H1 (cell line): ENCODE data around the gene SLC6A18. TPM values are rescaled to one million over a fixed set of nuclear protein-coding genes. Genes with fewer than 3 reads are reported as not detected.

Experiments
- CTCF ChIA-PET: fragments of 300-600 bp; sonication (Branson Sonifier 250); formaldehyde crosslinking; loops from one replicate; lab custom pipeline; 2021; ENCODE audit not compliant: partially characterized antibody; lab: Charles Lee
- POLR2A ChIA-PET: fragments of 300-600 bp; sonication (Branson Sonifier 250); formaldehyde crosslinking; loops from one replicate; lab custom pipeline; 2021; ENCODE audit warnings: inconsistent platforms; ENCODE audit not compliant: partially characterized antibody; lab: Charles Lee
- DNase-seq, 2 experiments: peaks; one replicate each; pipeline versions ENCODE4 v3.0.0 to v3.0.0-alpha.2; 2010 to 2022; ENCODE audit warnings: low spot score in 2 of 2, low read depth in 1 of 2, mixed read lengths in 1 of 2
- FAIRE-seq: peaks from 2 replicates; lab custom pipeline; 2011; peaks lifted over from hg19 to GRCh38; lab: Jason Lieb, UNC
- H2AFZ ChIP-seq: 2 replicates; pipeline ENCODE4 v1.8.1; 2012; ENCODE audit warnings: low read length, inconsistent platforms
- H2AK5ac ChIP-seq: 2 replicates; pipeline ENCODE4 v1.6.1; 2013; ENCODE audit warnings: low read depth, low read length
- H2BK120ac ChIP-seq: replicated peaks from 2 replicates; pipeline ENCODE3; 2013; ENCODE audit warnings: low read depth, low read length, inconsistent platforms
- H2BK12ac ChIP-seq: 2 replicates; pipeline ENCODE4 v1.6.1; 2013; ENCODE audit warnings: low read depth, low read length
- H2BK15ac ChIP-seq: 2 replicates; pipeline ENCODE4 v1.6.1; 2013; ENCODE audit warnings: low read length
- H2BK20ac ChIP-seq: 2 replicates; pipeline ENCODE4 v1.6.1; 2013; ENCODE audit warnings: low read length
- H2BK5ac ChIP-seq: 2 replicates; pipeline ENCODE4 v1.6.1; 2013; ENCODE audit warnings: low read depth, low read length
- H3K14ac ChIP-seq: 2 replicates; pipeline ENCODE4 v1.6.1; 2013; ENCODE audit warnings: inconsistent platforms; ENCODE audit not compliant: insufficient read length
- H3K18ac ChIP-seq: 2 replicates; pipeline ENCODE4 v1.6.1; 2013; ENCODE audit warnings: low read length; ENCODE audit errors: extremely low read depth
- H3K23ac ChIP-seq: 2 replicates; pipeline ENCODE4 v1.6.1; 2013; ENCODE audit warnings: inconsistent platforms; ENCODE audit not compliant: insufficient read length
- H3K23me2 ChIP-seq: 2 replicates; pipeline ENCODE4 v1.6.1; 2013; ENCODE audit warnings: low read depth, low read length
- H3K27ac ChIP-seq: 2 replicates; pipeline ENCODE4 v1.6.1; 2011; ENCODE audit warnings: low read depth, low read length, inconsistent platforms
- H3K27me3 ChIP-seq, 4 experiments: replicated peaks in 1 of 4; 1 replicate in 1 of 4; 2 replicates in 3 of 4; pipeline versions ENCODE4 v1.6.1 to v1.8.1; 2011 to 2013; ENCODE audit warnings: low read length in 3 of 4, mild to moderate bottlenecking in 3 of 4, inconsistent platforms in 2 of 4, mixed read lengths in 2 of 4, moderate library complexity in 1 of 4; ENCODE audit not compliant: control insufficient read depth in 3 of 4, insufficient read depth in 3 of 4; ENCODE audit errors: extremely low read depth in 1 of 4
- H3K36me3 ChIP-seq, 4 experiments: 2 replicates each; pipeline versions ENCODE4 v1.6.1 to v1.8.1; 2011 to 2013; ENCODE audit warnings: mild to moderate bottlenecking in 4 of 4, low read length in 3 of 4, moderate library complexity in 2 of 4, control low read depth in 1 of 4, inconsistent platforms in 1 of 4; ENCODE audit not compliant: insufficient read depth in 4 of 4, control insufficient read depth in 2 of 4
- H3K4ac ChIP-seq: replicated peaks from 2 replicates; pipeline ENCODE3; 2013; ENCODE audit warnings: low read length, low read depth, mixed read lengths, inconsistent platforms; ENCODE audit not compliant: insufficient read length
- H3K4me1 ChIP-seq, 4 experiments: replicated peaks in 1 of 4; 1 replicate in 1 of 4; 2 replicates in 3 of 4; pipeline versions ENCODE4 v1.6.1 to v1.8.1; 2011 to 2013; ENCODE audit warnings: low read length in 3 of 4, inconsistent platforms in 2 of 4, mixed read lengths in 1 of 4; ENCODE audit not compliant: insufficient read depth in 4 of 4, control insufficient read depth in 3 of 4
- H3K4me2 ChIP-seq, 2 experiments: 2 replicates each; pipeline versions ENCODE4 v1.6.1 to v1.8.1; 2011 to 2013; ENCODE audit warnings: low read depth in 2 of 2, low read length in 2 of 2, control low read depth in 1 of 2, inconsistent platforms in 1 of 2, mild to moderate bottlenecking in 1 of 2; ENCODE audit not compliant: insufficient read depth in 1 of 2
- H3K4me3 ChIP-seq, 4 experiments: fragments of 200-600, 300-600 bp in 1 of 4; sonication (generic), shearing (Covaris generic), sonication (Bioruptor Twin) in 1 of 4; 2 replicates each; pipeline versions ENCODE4 v1.5.1 to v1.8.1; 2011 to 2016; ENCODE audit warnings: low read length in 4 of 4, low read depth in 3 of 4, control low read depth in 2 of 4, inconsistent platforms in 2 of 4, mild to moderate bottlenecking in 2 of 4, mixed read lengths in 1 of 4, moderate library complexity in 1 of 4; ENCODE audit not compliant: insufficient read depth in 2 of 4; ENCODE audit errors: extremely low read depth in 1 of 4
- H3K56ac ChIP-seq: replicated peaks from 2 replicates; pipeline ENCODE3; 2013; ENCODE audit warnings: low read depth, mild to moderate bottlenecking, mixed read lengths, low read length, inconsistent platforms; ENCODE audit not compliant: insufficient read length
- H3K79me1 ChIP-seq: 2 replicates; pipeline ENCODE4 v1.6.1; 2013; ENCODE audit warnings: low read depth, low read length, control low read depth
- H3K79me2 ChIP-seq, 2 experiments: 2 replicates each; pipeline versions ENCODE4 v1.6.1 to v1.8.1; 2012 to 2013; ENCODE audit warnings: low read length in 2 of 2, mild to moderate bottlenecking in 2 of 2, inconsistent platforms in 1 of 2; ENCODE audit not compliant: insufficient read depth in 2 of 2, control insufficient read depth in 1 of 2
- H3K9ac ChIP-seq, 4 experiments: replicated peaks in 1 of 4; 1 replicate in 1 of 4; 2 replicates in 3 of 4; pipeline versions ENCODE4 v1.6.1 to v1.8.1; 2011 to 2013; ENCODE audit warnings: low read depth in 3 of 4, low read length in 3 of 4, control low read depth in 2 of 4, mild to moderate bottlenecking in 2 of 4, moderate library complexity in 2 of 4, inconsistent platforms in 1 of 4; ENCODE audit errors: extremely low read depth in 1 of 4
- H3K9me3 ChIP-seq, 2 experiments: 2 replicates each; pipeline versions ENCODE4 v1.6.1 to v1.8.1; 2012 to 2013; ENCODE audit warnings: mild to moderate bottlenecking in 2 of 2, moderate library complexity in 2 of 2, control low read depth in 1 of 2, inconsistent platforms in 1 of 2, low read depth in 1 of 2, low read length in 1 of 2, mixed read lengths in 1 of 2; ENCODE audit not compliant: insufficient read depth in 2 of 2
- H4K20me1 ChIP-seq, 2 experiments: replicated peaks in 1 of 2; 2 replicates each; pipeline versions ENCODE3 to v1.8.1; 2011 to 2013; ENCODE audit warnings: inconsistent platforms in 2 of 2, low read length in 2 of 2, mild to moderate bottlenecking in 1 of 2; ENCODE audit not compliant: insufficient read depth in 2 of 2, control insufficient read depth in 1 of 2
- H4K5ac ChIP-seq: 2 replicates; pipeline ENCODE4 v1.6.1; 2013; ENCODE audit warnings: low read length, low read depth, mixed read lengths, inconsistent platforms; ENCODE audit not compliant: insufficient read length
- H4K8ac ChIP-seq: 2 replicates; pipeline ENCODE4 v1.8.0; 2013; ENCODE audit warnings: mild to moderate bottlenecking, moderate library complexity, low read length, inconsistent platforms; ENCODE audit not compliant: insufficient read depth; ENCODE audit errors: extremely low read depth
- H4K91ac ChIP-seq: replicated peaks from 2 replicates; pipeline ENCODE3; 2013; ENCODE audit warnings: low read length, mixed read lengths, inconsistent platforms; ENCODE audit not compliant: insufficient read length
- EGR1 ChIP-seq: IDR thresholded peaks from 2 replicates; pipeline ENCODE4 v1.6.1; 2011; ENCODE audit warnings: low read depth, low read length, borderline replicate concordance
- KDM5A ChIP-seq: fragments of 200-600 bp; IDR thresholded peaks from 2 replicates; pipeline ENCODE4 v1.7.1; 2012; ENCODE audit warnings: mild to moderate bottlenecking, low read length, inconsistent platforms, mixed read lengths
- WGBS, 2 experiments: shearing (Covaris generic) in 1 of 2; methylation state at CpG; one replicate each; pipeline versions ENCODE4 v1.1.6 to v1.1.7; 2013 to 2015; ENCODE audit warnings: low lambda C conversion rate in 2 of 2, mixed read lengths in 2 of 2, inconsistent platforms in 1 of 2, low coverage in 1 of 2, missing lambda C conversion rate in 1 of 2; ENCODE audit not compliant: insufficient replicate concordance in 2 of 2, insufficient coverage in 1 of 2, insufficient read length in 1 of 2; ENCODE audit errors: extremely low coverage in 1 of 2, missing lambda C conversion rate in 1 of 2; 5-methylcytosine and 5-hydroxymethylcytosine counted together
- polyA plus RNA-seq, 7 experiments: library from polyadenylated mRNA; depleted of rRNA in 3 of 7; stranded (reverse) in 5 of 7; unstranded in 2 of 7; fragments of >200 nt in 5 of 7; fragments of 200-250 nt in 2 of 7; gene quantifications; 1 replicate in 5 of 7; 2 replicates in 1 of 7; 4 replicates in 1 of 7; pipeline versions ENCODE4 v1.2.1 to v1.2.3, GENCODE V29; 2011 to 2013; ENCODE audit warnings: missing spikeins in 2 of 7, mixed read lengths in 2 of 7
- total RNA-seq: library from RNA; stranded (reverse); fragmentation: NEBNext Ultra II Directional; extraction: Animal tissue kit (Norgen Biotek cat#: 25700); gene quantifications from 2 replicates; pipeline ENCODE4 v1.2.1, GENCODE V29; 2021

The SLC6A18 gene
- total and polyA plus RNA-seq, 2 of the 8 experiments (the other 6 are each of a cell fraction or from before 2014, with no cell fraction given) = not detected

DNA sequence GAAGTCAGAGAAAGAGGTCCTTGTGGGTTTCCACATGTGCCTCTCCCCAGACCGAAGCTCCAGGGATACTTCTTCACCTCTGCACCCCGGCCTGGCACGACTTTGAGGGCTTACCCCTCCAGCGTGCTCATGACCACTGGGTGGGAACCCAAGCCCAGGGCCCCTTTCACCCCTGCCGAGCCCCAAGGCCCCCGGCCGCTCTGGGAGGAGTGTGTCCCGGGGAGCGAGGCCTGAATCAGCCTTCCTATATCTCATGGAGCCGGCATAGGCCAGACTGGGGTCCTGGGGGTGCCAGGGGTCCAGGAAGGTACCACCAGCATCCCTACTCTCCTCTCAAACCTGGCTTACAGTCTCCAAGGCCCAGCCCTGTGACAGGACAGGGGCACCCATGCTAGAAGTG is 52.6 kb downstream of the SLC6A18 start:
- H3K23ac ChIP-seq = no peak overlapping the region
- no peak overlapping the region for H2AFZ ChIP-seq
- no peak overlapping the region for H3K9ac ChIP-seq
- H3K27me3 ChIP-seq = no peaks in the 10 kb centered on the region
- no peak overlapping the region for H3K18ac ChIP-seq
- H4K5ac ChIP-seq = no peak overlapping the region
- no peaks in the 10 kb centered on the region for H3K4me1 ChIP-seq
- no peak overlapping the region for H2BK20ac ChIP-seq
- CTCF ChIA-PET = no interaction called here
- no peak for FAIRE-seq
- H4K91ac ChIP-seq = no peak overlapping the region
- H3K4me3 ChIP-seq = no peak overlapping the region
- POLR2A ChIA-PET = no interaction called here
- no peak overlapping the region for H2BK120ac ChIP-seq
- no peak overlapping the region for H2BK15ac ChIP-seq
- no peak overlapping the region for H2BK12ac ChIP-seq
- H3K14ac ChIP-seq = no peak overlapping the region
- H3K36me3 ChIP-seq = peaks cover 0 to 18% (median 8%) of the 10 kb centered on the region in 4 experiments; a peak in 4 of 8 replicates
- H4K8ac ChIP-seq = no peak overlapping the region
- H2BK5ac ChIP-seq = no peak overlapping the region; the same call in 1 of the 2 replicates
- no peak overlapping the region for H3K56ac ChIP-seq
- peaks cover 0 to 11% of the 10 kb centered on the region in 2 experiments for H4K20me1 ChIP-seq
- H2AK5ac ChIP-seq = no peak overlapping the region
- no peak overlapping the region for H3K4me2 ChIP-seq
- peaks cover 3 to 17% of the 10 kb centered on the region in 2 experiments; a peak in 2 of 4 replicates for H3K79me2 ChIP-seq
- peaks cover 8% of the 10 kb centered on the region for H3K79me1 ChIP-seq
- H3K27ac ChIP-seq = no peak overlapping the region
- WGBS, 2 experiments = 98% methylated on average over 8 of the region's 10 CpGs; no CpG with 5 or more reads in 1 of the 2 experiments
- no peaks in the 10 kb centered on the region; a peak in 1 of 4 replicates for H3K9me3 ChIP-seq
- H3K23me2 ChIP-seq = peaks cover 3% of the 10 kb centered on the region; the same call in 1 of the 2 replicates
- DNase-seq = no peak
- H3K4ac ChIP-seq = no peak overlapping the region
- TF ChIP-seq KDM5A (no peak), EGR1 (no peak)
